Loucy (cell line): Measurements from ENCODE around the gene RAB27B.

ENCODE experiments used
- H2AFZ ChIP-seq: fragments of 200-600 bp; sonication (generic); 2 replicates; pipeline ENCODE4 v1.6.0; 2016; ENCODE audit warnings: antibody characterized with exemption, mild to moderate bottlenecking, low read length, moderate library complexity
- H3F3A ChIP-seq: fragments of 200-600 bp; 2 replicates; pipeline ENCODE4 v1.6.0; 2016; ENCODE audit warnings: antibody characterized with exemption, low read depth, mild to moderate bottlenecking
- H3K27me3 ChIP-seq: fragments of 200-600 bp; sonication (generic); 2 replicates; pipeline ENCODE4 v1.6.1; 2014; ENCODE audit warnings: low read length, mild to moderate bottlenecking; ENCODE audit not compliant: insufficient read depth, poor library complexity, severe bottlenecking
- H3K36me3 ChIP-seq: fragments of 200-600 bp; sonication (generic); 2 replicates; pipeline ENCODE4 v1.6.1; 2016; ENCODE audit warnings: low read length; ENCODE audit not compliant: insufficient read depth
- H3K4me1 ChIP-seq: fragments of 200-600 bp; sonication (generic); 2 replicates; pipeline ENCODE4 v1.5.1; 2014; ENCODE audit warnings: low read length, mild to moderate bottlenecking; ENCODE audit not compliant: insufficient read depth, poor library complexity, severe bottlenecking
- H3K4me2 ChIP-seq: fragments of 200-600 bp; sonication (generic); 2 replicates; pipeline ENCODE4 v1.6.0; 2014; ENCODE audit warnings: antibody characterized with exemption, low read length, low read depth, mild to moderate bottlenecking; ENCODE audit not compliant: poor library complexity, severe bottlenecking
- H3K4me3 ChIP-seq: fragments of 200-600 bp; sonication (generic); 2 replicates; pipeline ENCODE4 v1.5.1; 2014; ENCODE audit warnings: low read length, mild to moderate bottlenecking, mixed read lengths; ENCODE audit not compliant: poor library complexity, severe bottlenecking
- H3K79me2 ChIP-seq: fragments of 200-600 bp; sonication (generic); 2 replicates; pipeline ENCODE4 v1.6.1; 2014; ENCODE audit warnings: low read length; ENCODE audit not compliant: insufficient read depth
- H3K9ac ChIP-seq: fragments of 200-600 bp; sonication (generic); 2 replicates; pipeline ENCODE4 v1.6.0; 2014; ENCODE audit warnings: mild to moderate bottlenecking, low read depth, low read length, moderate library complexity; ENCODE audit not compliant: poor library complexity, severe bottlenecking
- H3K9me2 ChIP-seq: fragments of 200-600 bp; sonication (generic); replicated peaks from 2 replicates; pipeline ENCODE4 v1.6.1; 2016; ENCODE audit warnings: low read depth, low read length, mixed read lengths
- H3K9me3 ChIP-seq: fragments of 200-600 bp; sonication (generic); 2 replicates; pipeline ENCODE4 v1.6.1; 2014; ENCODE audit warnings: mild to moderate bottlenecking, antibody characterized with exemption, low read length, low read depth; ENCODE audit not compliant: insufficient read depth
- H4K20me1 ChIP-seq: fragments of 200-600 bp; sonication (generic); 2 replicates; pipeline ENCODE4 v1.6.0; 2014; ENCODE audit warnings: antibody characterized with exemption, low read length, mild to moderate bottlenecking; ENCODE audit not compliant: insufficient read depth, poor library complexity, severe bottlenecking
- CTCF ChIP-seq: fragments of 200-600 bp; sonication (generic); conservative IDR thresholded peaks from 2 replicates; pipeline ENCODE4 v1.5.1; 2014; ENCODE audit warnings: mild to moderate bottlenecking, antibody characterized with exemption, low read length
- EZH2phosphoT487 ChIP-seq: fragments of 200-600 bp; IDR thresholded peaks from 2 replicates; pipeline ENCODE4 v1.6.1; 2018; ENCODE audit warnings: antibody characterized with exemption, mild to moderate bottlenecking, moderate library complexity, borderline replicate concordance

Gene RAB27B

GRCh38 chr18:54848121-54848520 lies 19.8 kb downstream of the RAB27B start:
- H2AFZ ChIP-seq, result no peak overlapping the region
- H3K4me1 ChIP-seq, result peaks cover 44% of the 10 kb centered on the region

GRCh38 chr18:54849683-54850082 lies 21.4 kb downstream of the RAB27B start:
- H4K20me1 ChIP-seq, result no peaks in the 10 kb centered on the region
- no peak overlapping the region for H3K9ac ChIP-seq
- no peak overlapping the region for H2AFZ ChIP-seq
- no peak overlapping the region for H3K4me2 ChIP-seq
- H3F3A ChIP-seq, result peaks cover 6% of the 10 kb centered on the region; the same call in 1 of the 2 replicates
- H3K4me3 ChIP-seq, result no peak overlapping the region
- peaks cover 61% of the 10 kb centered on the region for H3K79me2 ChIP-seq
- no peaks in the 10 kb centered on the region for H3K36me3 ChIP-seq
- peaks cover 37% of the 10 kb centered on the region for H3K4me1 ChIP-seq
- TF ChIP-seq EZH2phosphoT487 (no peak), CTCF (no peak)
- no peaks in the 10 kb centered on the region for H3K27me3 ChIP-seq
- no peaks in the 10 kb centered on the region for H3K9me2 ChIP-seq
- no peaks in the 10 kb centered on the region for H3K9me3 ChIP-seq

More at GRCh38 chr18:54848121-54848520, 19.8 kb downstream of the RAB27B start:
- Histone ChIP-seq H3K9ac (no peak overlapping the region), H4K20me1 (no peaks in the 10 kb centered on the region), H3K9me2 (no peaks in the 10 kb centered on the region), H3K27me3 (no peaks in the 10 kb centered on the region), H3K4me2 (no peak overlapping the region), H3K36me3 (no peaks in the 10 kb centered on the region), H3F3A (0 out of 2 replicates have a peak, but pooled peaks cover 3% of the 10 kb centered on the region), H3K79me2 (peaks cover 63% of the 10 kb centered on the region), H3K4me3 (no peak overlapping the region), H3K9me3 (no peaks in the 10 kb centered on the region)
- TF ChIP-seq EZH2phosphoT487, result no peak
- no peak for TF ChIP-seq CTCF

GRCh38 chr18:54850598-54850997 lies 22.3 kb downstream of the RAB27B start:
- H3K27me3 ChIP-seq, result no peaks in the 10 kb centered on the region
- peaks cover 52% of the 10 kb centered on the region for H3K79me2 ChIP-seq
- H3F3A ChIP-seq, result peaks cover 6% of the 10 kb centered on the region; the same call in 1 of the 2 replicates
- H3K9me2 ChIP-seq, result no peaks in the 10 kb centered on the region
- H3K4me2 ChIP-seq, result no peak overlapping the region
- no peaks in the 10 kb centered on the region for H3K36me3 ChIP-seq
- H3K4me3 ChIP-seq, result no peak overlapping the region
- H2AFZ ChIP-seq, result no peak overlapping the region
- H3K9me3 ChIP-seq, result no peaks in the 10 kb centered on the region
- TF ChIP-seq EZH2phosphoT487, result no peak
- no peak for TF ChIP-seq CTCF
- H3K4me1 ChIP-seq, result peaks cover 33% of the 10 kb centered on the region
- H4K20me1 ChIP-seq, result no peaks in the 10 kb centered on the region
- H3K9ac ChIP-seq, result no peak overlapping the region
